Endometrial microvascular endothelial cells (primary cell): ENCODE measurements around the gene GSTA2. TPM values are rescaled to one million over a fixed set of nuclear protein-coding genes. Genes with fewer than 3 reads are reported as not detected.

Experiments used
- total RNA-seq: library from RNA; depleted of rRNA; stranded (reverse); fragments of >200 nt; gene quantifications from one replicate; pipeline ENCODE4 v1.2.3, GENCODE V29; 2015; ENCODE audit errors: inconsistent ontology term

GSTA2 gene
- total RNA-seq, 1 donor from 2014 or later: not detected

Other genes with a start within 250 kb of the GSTA2 start
- gene TRAM2, start 186.4 kb downstream of the GSTA2 start, total RNA-seq: 107 TPM
- 71.1 TPM for gene TMEM14A, start 92.4 kb downstream of the GSTA2 start, total RNA-seq
- not detected for gene GSTA1, start 40.3 kb upstream of the GSTA2 start, total RNA-seq
- not detected for gene GSTA5, start 77.3 kb upstream of the GSTA2 start, total RNA-seq
- not detected for gene GSTA3, start 146.2 kb upstream of the GSTA2 start, total RNA-seq
- gene GSTA4, start 231.8 kb upstream of the GSTA2 start, total RNA-seq: 42.4 TPM